ENCODE measurements around the gene PIEZO2.

Gene PIEZO2

DNA sequence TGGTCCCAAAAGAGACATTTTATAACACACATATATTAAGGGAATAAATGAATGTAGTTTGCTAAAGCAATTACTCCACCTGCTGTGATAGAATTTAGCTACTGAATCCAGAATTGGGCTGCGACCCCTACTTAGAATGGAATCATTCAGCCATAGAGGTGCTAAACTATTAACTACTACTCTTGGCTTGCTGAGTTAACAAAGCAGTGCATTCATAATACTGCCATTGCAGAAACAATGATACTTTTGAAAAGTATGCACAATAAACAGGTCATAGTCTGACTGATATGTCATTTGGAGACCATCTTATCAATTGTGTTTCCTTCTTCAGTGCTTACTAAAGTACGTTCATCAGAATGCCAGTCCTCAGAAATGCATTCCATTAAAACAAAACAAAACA, 273.6 kb downstream of the PIEZO2 start:
- H3K27ac ChIP-seq (ENCODE audit: low read depth, low read length): no peak overlapping the region
- TF ChIP-seq, protein P1, sequence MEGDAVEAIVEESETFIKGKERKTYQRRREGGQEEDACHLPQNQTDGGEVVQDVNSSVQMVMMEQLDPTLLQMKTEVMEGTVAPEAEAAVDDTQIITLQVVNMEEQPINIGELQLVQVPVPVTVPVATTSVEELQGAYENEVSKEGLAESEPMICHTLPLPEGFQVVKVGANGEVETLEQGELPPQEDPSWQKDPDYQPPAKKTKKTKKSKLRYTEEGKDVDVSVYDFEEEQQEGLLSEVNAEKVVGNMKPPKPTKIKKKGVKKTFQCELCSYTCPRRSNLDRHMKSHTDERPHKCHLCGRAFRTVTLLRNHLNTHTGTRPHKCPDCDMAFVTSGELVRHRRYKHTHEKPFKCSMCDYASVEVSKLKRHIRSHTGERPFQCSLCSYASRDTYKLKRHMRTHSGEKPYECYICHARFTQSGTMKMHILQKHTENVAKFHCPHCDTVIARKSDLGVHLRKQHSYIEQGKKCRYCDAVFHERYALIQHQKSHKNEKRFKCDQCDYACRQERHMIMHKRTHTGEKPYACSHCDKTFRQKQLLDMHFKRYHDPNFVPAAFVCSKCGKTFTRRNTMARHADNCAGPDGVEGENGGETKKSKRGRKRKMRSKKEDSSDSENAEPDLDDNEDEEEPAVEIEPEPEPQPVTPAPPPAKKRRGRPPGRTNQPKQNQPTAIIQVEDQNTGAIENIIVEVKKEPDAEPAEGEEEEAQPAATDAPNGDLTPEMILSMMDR (IDR thresholded peaks at IDR 0.05; ENCODE audit: insufficient read depth, low read length, poor library complexity, severe bottlenecking): no peak
- TF ChIP-seq EZH2phosphoT487 (conservative IDR thresholded peaks at IDR 0.05; ENCODE audit: low read length): no peak

DNA sequence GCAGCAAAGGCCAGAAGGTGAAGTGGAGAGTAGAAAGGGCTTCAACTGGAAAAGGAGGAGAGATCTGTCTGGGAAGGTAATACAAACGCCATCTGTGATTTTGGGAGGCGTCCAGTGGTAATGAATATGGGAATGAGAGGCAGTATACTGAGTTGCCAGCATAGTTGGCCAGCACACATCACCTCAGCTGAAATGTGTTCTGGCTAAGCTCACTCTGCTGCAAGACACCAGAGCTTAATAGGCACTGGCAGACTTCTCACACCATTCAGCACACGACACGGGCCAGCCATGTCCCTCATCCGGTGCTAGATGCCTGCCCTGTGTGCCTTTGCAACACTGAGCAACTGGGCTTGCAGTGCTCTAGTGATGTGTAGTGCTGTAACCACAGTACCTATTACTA, 277.1 kb downstream of the PIEZO2 start:
- Histone ChIP-seq H3F3A (ENCODE audit: insufficient read depth) (no peaks in the 10 kb centered on the region), H3K9me2 (replicated peaks; ENCODE audit: insufficient read depth, low read length) (no peaks in the 10 kb centered on the region), H3K79me2 (ENCODE audit: insufficient read depth, low read length) (no peaks in the 10 kb centered on the region), H4K20me1 (ENCODE audit: low read depth, low read length) (no peaks in the 10 kb centered on the region), H3K9ac (ENCODE audit: low read length) (no peak overlapping the region), H3K27me3 (ENCODE audit: low read length) (no peaks in the 10 kb centered on the region), H2AFZ (ENCODE audit: low read depth, low read length, severe bottlenecking) (no peak overlapping the region), H3K36me3 (ENCODE audit: low read length) (no peaks in the 10 kb centered on the region), H3K27ac (ENCODE audit: low read depth, low read length) (no peak overlapping the region), H3K9me3 (ENCODE audit: insufficient read depth, low read length) (no peaks in the 10 kb centered on the region), H3K4me3 (ENCODE audit: insufficient read depth, low read length, poor library complexity, severe bottlenecking) (no peak overlapping the region), H3K4me2 (ENCODE audit: low read depth, low read length, poor library complexity, severe bottlenecking) (no peak overlapping the region)
- TF ChIP-seq, protein P1 (IDR thresholded peaks at IDR 0.05; ENCODE audit: insufficient read depth, low read length, poor library complexity, severe bottlenecking): no peak
- no peak for TF ChIP-seq EZH2phosphoT487 (conservative IDR thresholded peaks at IDR 0.05; ENCODE audit: low read length)

More for the DNA sequence above, 273.6 kb downstream of the PIEZO2 start:
- Histone ChIP-seq H3K4me2 (ENCODE audit: low read depth, low read length, poor library complexity, severe bottlenecking) (no peak overlapping the region), H3F3A (ENCODE audit: insufficient read depth) (no peaks in the 10 kb centered on the region), H3K9ac (ENCODE audit: low read length) (no peak overlapping the region), H3K9me3 (ENCODE audit: insufficient read depth, low read length) (no peaks in the 10 kb centered on the region), H3K27me3 (ENCODE audit: low read length) (no peaks in the 10 kb centered on the region), H3K79me2 (ENCODE audit: insufficient read depth, low read length) (no peaks in the 10 kb centered on the region), H4K20me1 (ENCODE audit: low read depth, low read length) (no peaks in the 10 kb centered on the region), H3K36me3 (ENCODE audit: low read length) (no peaks in the 10 kb centered on the region), H3K9me2 (replicated peaks; ENCODE audit: insufficient read depth, low read length) (no peaks in the 10 kb centered on the region), H3K4me3 (ENCODE audit: insufficient read depth, low read length, poor library complexity, severe bottlenecking) (no peak overlapping the region), H2AFZ (ENCODE audit: low read depth, low read length, severe bottlenecking) (no peak overlapping the region)

DNA sequence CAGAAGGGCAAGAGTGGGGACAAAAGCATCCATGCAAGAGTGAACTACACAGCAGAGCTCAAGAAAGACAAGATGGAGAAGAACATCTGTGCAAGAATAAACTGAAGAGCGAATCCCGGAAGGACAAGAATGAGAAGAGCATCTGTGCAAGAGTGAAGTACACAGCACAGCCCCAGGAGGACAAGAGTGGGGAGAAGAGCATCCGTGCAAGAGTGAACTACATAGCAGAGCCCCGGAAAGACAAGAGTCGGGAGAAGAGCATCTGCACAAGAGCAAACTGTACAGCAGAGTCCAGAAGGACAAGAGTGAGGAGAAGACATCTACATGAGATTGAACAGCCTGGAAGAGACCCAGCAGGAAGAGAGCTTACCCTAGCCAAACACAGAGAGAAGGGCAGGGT, 284.6 kb downstream of the PIEZO2 start:
- no peaks in the 10 kb centered on the region; the same call in 1 of the 2 replicates for H3K27me3 ChIP-seq (ENCODE audit: low read length)
- no peak overlapping the region for H3K9ac ChIP-seq (ENCODE audit: low read length)
- no peak overlapping the region for H3K4me2 ChIP-seq (ENCODE audit: low read depth, low read length, poor library complexity, severe bottlenecking)
- no peak overlapping the region for H2AFZ ChIP-seq (ENCODE audit: low read depth, low read length, severe bottlenecking)
- no peaks in the 10 kb centered on the region for H3K9me2 ChIP-seq (replicated peaks; ENCODE audit: insufficient read depth, low read length)
- H3K79me2 ChIP-seq (ENCODE audit: insufficient read depth, low read length): no peaks in the 10 kb centered on the region
- TF ChIP-seq EZH2phosphoT487 (conservative IDR thresholded peaks at IDR 0.05; ENCODE audit: low read length): no peak
- TF ChIP-seq, protein P1 (IDR thresholded peaks at IDR 0.05; ENCODE audit: insufficient read depth, low read length, poor library complexity, severe bottlenecking): no peak
- H3K27ac ChIP-seq (ENCODE audit: low read depth, low read length): no peak overlapping the region
- no peaks in the 10 kb centered on the region for H3F3A ChIP-seq (ENCODE audit: insufficient read depth)
- no peaks in the 10 kb centered on the region for H3K36me3 ChIP-seq (ENCODE audit: low read length)
- H3K9me3 ChIP-seq (ENCODE audit: insufficient read depth, low read length): no peaks in the 10 kb centered on the region
- no peak overlapping the region for H3K4me3 ChIP-seq (ENCODE audit: insufficient read depth, low read length, poor library complexity, severe bottlenecking)
- no peaks in the 10 kb centered on the region for H4K20me1 ChIP-seq (ENCODE audit: low read depth, low read length)

Measured in SU-DHL-6 (cell line).